Smooth muscle cell (in vitro differentiated cells): Measurements from ENCODE around the gene MRPS34. TPM values are rescaled to one million over a fixed set of nuclear protein-coding genes. Genes with fewer than 3 reads are reported as not detected.

ENCODE experiments used
- DNase-seq: peaks from one replicate; lab custom pipeline; 2025; ENCODE audit not compliant: unreplicated experiment; lab: John Stamatoyannopoulos, UW
- H2AFZ ChIP-seq: fragments of 200-600 bp; sonication (generic); 2 replicates; pipeline ENCODE4 v1.6.0; 2016; ENCODE audit warnings: antibody characterized with exemption, low read depth, mild to moderate bottlenecking
- H3F3A ChIP-seq: fragments of 200-600 bp; sonication (generic); 2 replicates; pipeline ENCODE4 v1.6.0; 2017; ENCODE audit warnings: antibody characterized with exemption, low read depth
- H3K27ac ChIP-seq: fragments of 200-600 bp; sonication (generic); 2 replicates; pipeline ENCODE4 v1.5.1; 2016; ENCODE audit warnings: low read depth, mild to moderate bottlenecking
- H3K27me3 ChIP-seq: fragments of 200-600 bp; sonication (generic); 2 replicates; pipeline ENCODE4 v1.6.1; 2016; ENCODE audit warnings: low read depth, mild to moderate bottlenecking
- H3K36me3 ChIP-seq: fragments of 200-600 bp; sonication (generic); 2 replicates; pipeline ENCODE4 v1.5.1; 2016; ENCODE audit warnings: low read depth
- H3K4me1 ChIP-seq: fragments of 200-600 bp; sonication (generic); 2 replicates; pipeline ENCODE4 v1.5.1; 2016; ENCODE audit warnings: low read depth
- H3K4me2 ChIP-seq: fragments of 200-600 bp; sonication (generic); 2 replicates; pipeline ENCODE4 v1.6.0; 2016; ENCODE audit warnings: mild to moderate bottlenecking
- H3K4me3 ChIP-seq: fragments of 200-600 bp; sonication (generic); 2 replicates; pipeline ENCODE4 v1.5.1; 2016; ENCODE audit warnings: mild to moderate bottlenecking
- H3K79me2 ChIP-seq: fragments of 200-600 bp; sonication (generic); 2 replicates; pipeline ENCODE4 v1.6.0; 2016; ENCODE audit warnings: low read depth, mild to moderate bottlenecking
- H3K9ac ChIP-seq: fragments of 200-600 bp; sonication (generic); 2 replicates; pipeline ENCODE4 v1.6.0; 2016; ENCODE audit warnings: low read depth
- H3K9me3 ChIP-seq: fragments of 200-600 bp; sonication (generic); replicated peaks from 2 replicates; pipeline ENCODE4 v1.5.1; 2016; ENCODE audit warnings: low read depth
- H4K20me1 ChIP-seq: fragments of 200-600 bp; sonication (generic); 2 replicates; pipeline ENCODE4 v1.6.0; 2016; ENCODE audit warnings: low read depth
- CTCF ChIP-seq: fragments of 200-600 bp; sonication (generic); IDR thresholded peaks from 2 replicates; pipeline ENCODE4 v1.5.1; 2017; ENCODE audit warnings: borderline replicate concordance, mild to moderate bottlenecking, antibody characterized with exemption; ENCODE audit not compliant: insufficient read depth, poor library complexity, severe bottlenecking
- WGBS: methylation state at CpG from one replicate; pipeline ENCODE4 v1.1.7; 2016; ENCODE audit warnings: low lambda C conversion rate; 5-methylcytosine and 5-hydroxymethylcytosine counted together
- polyA plus RNA-seq: library from polyadenylated mRNA; unstranded; fragments of >200 nt; fragmentation: Nextera tagmentation; extraction: Ambion mirVana; gene quantifications from 2 replicates; pipeline ENCODE4 v1.2.1, GENCODE V29; 2016
- total RNA-seq: library from RNA; depleted of rRNA; stranded (reverse); fragments of >200 nt; gene quantifications from 2 replicates; pipeline ENCODE4 v1.2.3, GENCODE V29; 2014

MRPS34 gene
- total and polyA plus RNA-seq, 2 experiments from 2014 or later: 62.9 to 111 TPM

- H3K9ac ChIP-seq: no peak overlapping the region
- H3K27ac ChIP-seq: peak overlapping the region; percentile 94
- no peaks in the 10 kb centered on the region for H3K9me3 ChIP-seq
- H4K20me1 ChIP-seq: no peaks in the 10 kb centered on the region
- DNase-seq: no peak
- H3K4me1 ChIP-seq: no peaks in the 10 kb centered on the region
- H3K4me3 ChIP-seq: no peak overlapping the region
- H2AFZ ChIP-seq: no peak overlapping the region
- 92% methylated on average over 32 of the region's 32 CpGs for WGBS
- no peak for TF ChIP-seq CTCF
- no peaks in the 10 kb centered on the region for H3K27me3 ChIP-seq
- no peak overlapping the region for H3K4me2 ChIP-seq
- no peaks in the 10 kb centered on the region for H3K79me2 ChIP-seq
- peaks cover 6% of the 10 kb centered on the region for H3F3A ChIP-seq
- no peaks in the 10 kb centered on the region for H3K36me3 ChIP-seq
Observed at GRCh38 chr16:1743376-1744337, 29.3 kb downstream of the MRPS34 start.

GRCh38 chr16:1741553-1742165 is 31.3 kb downstream of the MRPS34 start:
- H3K9me3 ChIP-seq: no peaks in the 10 kb centered on the region
- H3K9ac ChIP-seq: no peak overlapping the region
- no peaks in the 10 kb centered on the region for H3K79me2 ChIP-seq
- H3K4me3 ChIP-seq: no peak overlapping the region
- peaks cover 6% of the 10 kb centered on the region for H3F3A ChIP-seq
- WGBS: 97% methylated on average over 19 of the region's 19 CpGs
- no peak for TF ChIP-seq CTCF
- H3K4me1 ChIP-seq: no peaks in the 10 kb centered on the region
- no peak overlapping the region for H2AFZ ChIP-seq
- H3K27ac ChIP-seq: no peak overlapping the region
- DNase-seq: no peak
- no peaks in the 10 kb centered on the region for H3K36me3 ChIP-seq
- H3K4me2 ChIP-seq: no peak overlapping the region
- H4K20me1 ChIP-seq: no peaks in the 10 kb centered on the region
- H3K27me3 ChIP-seq: no peaks in the 10 kb centered on the region

- 99% methylated on average over 29 of the region's 30 CpGs for WGBS
- TF ChIP-seq CTCF: no peak
- Histone ChIP-seq H3F3A (peaks cover 6% of the 10 kb centered on the region), H3K9ac (no peak overlapping the region), H3K4me2 (no peak overlapping the region), H3K27ac (no peak overlapping the region), H3K36me3 (no peaks in the 10 kb centered on the region), H4K20me1 (no peaks in the 10 kb centered on the region), H3K4me1 (no peaks in the 10 kb centered on the region), H2AFZ (no peak overlapping the region), H3K4me3 (no peak overlapping the region), H3K79me2 (no peaks in the 10 kb centered on the region), H3K27me3 (no peaks in the 10 kb centered on the region), H3K9me3 (no peaks in the 10 kb centered on the region)
- no peak for DNase-seq
Observed at GRCh38 chr16:1740781-1741490, 32.0 kb downstream of the MRPS34 start.
